Body of pancreas (tissue), 4 donors: ENCODE results near the gene ELOVL7.

Source experiments
- POLR2A ChIP-seq, 3 donors: fragments of 450-650 bp; IDR thresholded peaks; one replicate each; pipeline ENCODE4 v1.6.1; 2016; ENCODE audit warnings: antibody characterized with exemption in 3 of 3, mild to moderate bottlenecking in 2 of 3
- TF ChIP-seq, protein P1 (sequence below), 7 experiments: fragments of 450-650 bp in 4 of 7; fragments of 200-600 bp in 3 of 7; sonication (generic) in 3 of 7; IDR thresholded peaks; one replicate each; pipeline ENCODE4 v1.5.1; 2016 to 2019; ENCODE audit warnings: antibody characterized with exemption in 7 of 7

DNA sequence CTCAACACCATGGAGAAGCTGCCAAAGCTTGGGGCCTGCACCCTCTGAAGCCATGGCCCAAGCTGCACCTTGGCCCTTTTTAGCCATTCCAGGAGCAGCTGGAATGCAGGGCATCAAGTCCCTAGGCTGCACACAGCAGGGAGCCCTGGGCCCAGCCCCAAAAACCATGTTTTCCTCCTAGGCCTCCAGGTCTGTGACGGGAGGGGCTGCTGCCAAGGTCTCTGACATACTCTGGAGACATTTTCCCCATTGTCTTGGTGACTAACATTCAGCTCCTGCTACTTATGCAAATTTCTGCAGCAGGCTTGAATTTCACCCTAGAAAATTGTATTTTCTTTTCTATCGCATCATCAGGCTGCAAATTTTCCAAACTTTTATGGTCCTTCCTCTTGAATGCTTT lies 64.6 kb downstream of the ELOVL7 start:
- TF ChIP-seq, protein P1, sequence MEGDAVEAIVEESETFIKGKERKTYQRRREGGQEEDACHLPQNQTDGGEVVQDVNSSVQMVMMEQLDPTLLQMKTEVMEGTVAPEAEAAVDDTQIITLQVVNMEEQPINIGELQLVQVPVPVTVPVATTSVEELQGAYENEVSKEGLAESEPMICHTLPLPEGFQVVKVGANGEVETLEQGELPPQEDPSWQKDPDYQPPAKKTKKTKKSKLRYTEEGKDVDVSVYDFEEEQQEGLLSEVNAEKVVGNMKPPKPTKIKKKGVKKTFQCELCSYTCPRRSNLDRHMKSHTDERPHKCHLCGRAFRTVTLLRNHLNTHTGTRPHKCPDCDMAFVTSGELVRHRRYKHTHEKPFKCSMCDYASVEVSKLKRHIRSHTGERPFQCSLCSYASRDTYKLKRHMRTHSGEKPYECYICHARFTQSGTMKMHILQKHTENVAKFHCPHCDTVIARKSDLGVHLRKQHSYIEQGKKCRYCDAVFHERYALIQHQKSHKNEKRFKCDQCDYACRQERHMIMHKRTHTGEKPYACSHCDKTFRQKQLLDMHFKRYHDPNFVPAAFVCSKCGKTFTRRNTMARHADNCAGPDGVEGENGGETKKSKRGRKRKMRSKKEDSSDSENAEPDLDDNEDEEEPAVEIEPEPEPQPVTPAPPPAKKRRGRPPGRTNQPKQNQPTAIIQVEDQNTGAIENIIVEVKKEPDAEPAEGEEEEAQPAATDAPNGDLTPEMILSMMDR (IDR thresholded peaks at IDR 0.05), result no peak
- TF ChIP-seq POLR2A (IDR thresholded peaks at IDR 0.05), result no peak
